ENCODE results near the gene APBA2.

APBA2 gene

GRCh38 chr15:28919201-28919635 lies 33.4 kb downstream of the APBA2 start:
- ATAC-seq (ENCODE audit: low read depth) (no peak; the same call in 2 of the 3 replicates), DNase-seq (ENCODE audit: low spot score) (peak; percentile 63)
- H3K27ac ChIP-seq (ENCODE audit: poor library complexity, severe bottlenecking): no peak overlapping the region

GRCh38 chr15:28919679-28920655 lies 34.2 kb downstream of the APBA2 start:
- ATAC-seq (ENCODE audit: low read depth): no peak
- peak; percentile 48 for DNase-seq (ENCODE audit: low spot score)
- H3K36me3 ChIP-seq (ENCODE audit: low read depth): no peaks in the 10 kb centered on the region
- H3K27ac ChIP-seq (ENCODE audit: poor library complexity, severe bottlenecking): no peak overlapping the region
- H3K9me3 ChIP-seq (ENCODE audit: severe bottlenecking): no peaks in the 10 kb centered on the region
- H3K27me3 ChIP-seq (ENCODE audit: insufficient read depth, poor library complexity, severe bottlenecking): no peaks in the 10 kb centered on the region
- TF ChIP-seq CTCF (IDR thresholded peaks at IDR 0.05; ENCODE audit: poor library complexity, severe bottlenecking): no peak
- no peak overlapping the region for H3K4me3 ChIP-seq (ENCODE audit: severe bottlenecking)
- H3K4me1 ChIP-seq (ENCODE audit: insufficient read depth, poor library complexity, severe bottlenecking): no peaks in the 10 kb centered on the region

More at GRCh38 chr15:28919201-28919635, 33.4 kb downstream of the APBA2 start:
- H3K36me3 ChIP-seq (ENCODE audit: low read depth): no peaks in the 10 kb centered on the region
- no peak for TF ChIP-seq CTCF (IDR thresholded peaks at IDR 0.05; ENCODE audit: poor library complexity, severe bottlenecking)
- no peaks in the 10 kb centered on the region for H3K9me3 ChIP-seq (ENCODE audit: severe bottlenecking)
- H3K27me3 ChIP-seq (ENCODE audit: insufficient read depth, poor library complexity, severe bottlenecking): no peaks in the 10 kb centered on the region
- no peaks in the 10 kb centered on the region for H3K4me1 ChIP-seq (ENCODE audit: insufficient read depth, poor library complexity, severe bottlenecking)
- H3K4me3 ChIP-seq (ENCODE audit: severe bottlenecking): no peak overlapping the region

- TF ChIP-seq CTCF (IDR thresholded peaks at IDR 0.05; ENCODE audit: poor library complexity, severe bottlenecking): no peak
- no peak for ATAC-seq (ENCODE audit: low read depth)
Observed at GRCh38 chr15:28920781-28921331, 35.1 kb downstream of the APBA2 start.

GRCh38 chr15:28921336-28921735 lies 35.6 kb downstream of the APBA2 start:
- TF ChIP-seq CTCF (IDR thresholded peaks at IDR 0.05; ENCODE audit: poor library complexity, severe bottlenecking): no peak
- no peak overlapping the region for H3K4me3 ChIP-seq (ENCODE audit: severe bottlenecking)

More at GRCh38 chr15:28920781-28921331, 35.1 kb downstream of the APBA2 start:
- no peak overlapping the region for H3K4me3 ChIP-seq (ENCODE audit: severe bottlenecking)
- no peaks in the 10 kb centered on the region for H3K36me3 ChIP-seq (ENCODE audit: low read depth)
- H3K9me3 ChIP-seq (ENCODE audit: severe bottlenecking): no peaks in the 10 kb centered on the region
- no peaks in the 10 kb centered on the region for H3K27me3 ChIP-seq (ENCODE audit: insufficient read depth, poor library complexity, severe bottlenecking)
- H3K4me1 ChIP-seq (ENCODE audit: insufficient read depth, poor library complexity, severe bottlenecking): no peaks in the 10 kb centered on the region
- peak; percentile 28 for DNase-seq (ENCODE audit: low spot score)
- H3K27ac ChIP-seq (ENCODE audit: poor library complexity, severe bottlenecking): no peak overlapping the region

More at GRCh38 chr15:28921336-28921735, 35.6 kb downstream of the APBA2 start:
- Histone ChIP-seq H3K36me3 (ENCODE audit: low read depth) (no peaks in the 10 kb centered on the region), H3K9me3 (ENCODE audit: severe bottlenecking) (no peaks in the 10 kb centered on the region), H3K4me1 (ENCODE audit: insufficient read depth, poor library complexity, severe bottlenecking) (no peaks in the 10 kb centered on the region), H3K27ac (ENCODE audit: poor library complexity, severe bottlenecking) (no peak overlapping the region), H3K27me3 (ENCODE audit: insufficient read depth, poor library complexity, severe bottlenecking) (no peaks in the 10 kb centered on the region)
- peak; percentile 9 for DNase-seq (ENCODE audit: low spot score)
- ATAC-seq (ENCODE audit: low read depth): no peak
